ENCODE data around the gene INSRR.

DNA sequence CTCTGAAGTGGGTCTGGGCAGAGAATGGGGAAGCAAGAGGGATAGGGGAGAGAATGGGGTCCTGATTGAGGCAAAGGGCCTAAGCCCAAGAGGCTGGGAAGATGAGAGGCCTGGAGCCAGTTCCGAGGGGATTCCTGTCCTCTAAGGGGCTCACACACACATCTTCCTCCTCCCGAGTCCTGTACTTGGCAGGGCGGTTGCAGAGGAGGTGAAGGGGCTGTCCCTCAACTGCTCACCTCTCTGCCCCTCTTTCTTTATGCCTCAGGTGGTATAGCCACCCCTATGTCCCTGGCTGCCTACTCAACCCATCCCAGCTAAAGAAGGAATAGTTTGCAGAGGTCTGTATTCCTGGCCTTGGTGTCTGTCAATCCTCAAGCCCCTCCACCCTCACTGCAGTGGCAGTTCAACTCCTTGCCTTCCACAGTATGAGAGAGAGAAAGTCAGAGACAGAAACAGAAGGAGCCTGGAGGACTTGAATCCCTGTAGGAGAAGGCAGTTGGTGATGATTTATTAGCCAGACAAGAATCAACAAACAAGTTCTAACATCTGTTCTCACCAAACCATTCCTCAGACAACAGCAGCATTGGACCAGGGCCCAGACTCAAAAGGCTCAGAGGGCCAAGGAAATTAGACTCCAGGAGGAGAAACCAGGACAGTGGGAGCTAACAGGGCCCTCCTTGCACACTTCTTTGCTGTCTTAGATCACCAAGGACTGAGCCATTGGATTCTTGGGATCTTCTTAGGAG lies 53.0 kb downstream of the INSRR start:
- TF ChIP-seq POLR2A (IDR thresholded peaks at IDR 0.05; ENCODE audit: low read depth, low read length) (no peak), POLR2AphosphoS5 (IDR thresholded peaks at IDR 0.05; ENCODE audit: low read depth, low read length) (no peak)
